Breast epithelium (tissue), 3 donors: ENCODE measurements around the gene CDS1.

Source experiments
- CTCF ChIP-seq, 3 donors: fragments of 450-650 bp; IDR thresholded peaks; one replicate each; pipeline ENCODE4 v1.5.1; 2016 to 2017; ENCODE audit warnings: antibody characterized with exemption in 3 of 3, mild to moderate bottlenecking in 3 of 3, moderate library complexity in 3 of 3
- POLR2A ChIP-seq: fragments of 450-650 bp; IDR thresholded peaks from one replicate; pipeline ENCODE4 v1.6.1; 2016; ENCODE audit warnings: antibody characterized with exemption, mild to moderate bottlenecking, moderate library complexity
- POLR2AphosphoS5 ChIP-seq, 3 donors: sonication (generic); formaldehyde crosslinking; IDR thresholded peaks; one replicate each; pipeline ENCODE4 v1.6.1; 2017; ENCODE audit warnings: antibody characterized with exemption in 3 of 3

- TF ChIP-seq CTCF (IDR thresholded peaks at IDR 0.05) (no peak), POLR2A (no peak), POLR2AphosphoS5 (IDR thresholded peaks at IDR 0.05) (no peak)
These were observed 32.4 kb downstream of the CDS1 start for GRCh38 chr4:84615355-84615754.
